ENCODE measurements around the gene PHKG2. TPM values are rescaled to one million over a fixed set of nuclear protein-coding genes. Genes with fewer than 3 reads are reported as not detected.

PHKG2 gene
- polyA plus RNA-seq, 3 donors, result 45.4 to 115 (median 54.2) TPM

DNA sequence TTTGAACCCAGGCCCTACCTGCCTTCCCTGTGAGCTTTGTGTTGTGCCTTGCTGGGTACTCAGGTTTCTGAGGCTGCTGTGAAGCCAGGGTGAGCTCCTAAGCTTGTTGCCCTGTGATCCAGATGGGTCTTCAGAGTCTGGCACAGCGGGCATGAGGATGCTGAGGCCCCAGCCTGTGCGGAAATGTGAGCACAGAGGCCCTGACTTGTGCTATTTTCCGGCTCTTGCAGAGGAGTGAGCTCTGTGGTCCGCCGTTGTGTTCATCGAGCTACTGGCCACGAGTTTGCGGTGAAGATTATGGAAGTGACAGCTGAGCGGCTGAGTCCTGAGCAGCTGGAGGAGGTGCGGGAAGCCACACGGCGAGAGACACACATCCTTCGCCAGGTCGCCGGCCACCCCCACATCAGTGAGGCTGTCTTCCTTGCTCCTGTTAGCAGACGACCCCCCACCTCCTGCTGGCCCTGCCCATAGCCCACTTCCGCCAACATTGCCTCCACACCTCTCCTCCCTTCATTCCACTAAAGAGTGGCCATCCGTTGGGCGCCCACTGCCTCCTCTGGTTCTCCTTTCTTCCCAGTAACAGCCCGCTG is 2.7 kb downstream of the PHKG2 start:
- Histone ChIP-seq H3K4me2 (replicated peaks; ENCODE audit: extremely low read depth, low read length, poor library complexity, severe bottlenecking) (no peak overlapping the region), H3K9me3 (replicated peaks in 1 of 2; ENCODE audit: control insufficient read depth in 1 of 2, insufficient read depth in 1 of 2, low read length in 2 of 2) (no peaks in the 10 kb centered on the region), H4K20me1 (ENCODE audit: insufficient read depth, low read length) (no peaks in the 10 kb centered on the region), H3K9ac (ENCODE audit: insufficient read depth, low read length, poor library complexity, severe bottlenecking) (no peak overlapping the region), H3K27me3 (ENCODE audit: control insufficient read depth in 2 of 2, insufficient read depth in 2 of 2, low read length in 2 of 2) (no peaks in the 10 kb centered on the region), H3K4me1 (ENCODE audit: control insufficient read depth in 1 of 2, insufficient read depth in 2 of 2, low read length in 2 of 2) (peaks cover 23 to 24% of the 10 kb centered on the region in 2 donors), H3K36me3 (replicated peaks in 1 of 2; ENCODE audit: control insufficient read depth in 1 of 2, insufficient read depth in 2 of 2, low read length in 2 of 2) (peaks cover 43 to 62% of the 10 kb centered on the region in 2 donors), H3K4me3 (replicated peaks in 1 of 3; ENCODE audit: low read depth in 2 of 3, low read length in 3 of 3) (no peak overlapping the region), H2AFZ (ENCODE audit: insufficient read depth, low read depth, low read length, poor library complexity, severe bottlenecking) (no peak overlapping the region), H3K79me2 (ENCODE audit: insufficient read depth, low read length) (peaks cover 29% of the 10 kb centered on the region), H3K27ac (ENCODE audit: low read depth in 1 of 2, low read length in 2 of 2) (peak overlapping the region in 1 of 2 donors; percentile 27)
- peaks cover 27% of the 10 kb centered on the region for H3K4me1 Mint-ChIP-seq
- no peaks in the 10 kb centered on the region for H3K9me3 Mint-ChIP-seq
- TF ChIP-seq, protein P1, sequence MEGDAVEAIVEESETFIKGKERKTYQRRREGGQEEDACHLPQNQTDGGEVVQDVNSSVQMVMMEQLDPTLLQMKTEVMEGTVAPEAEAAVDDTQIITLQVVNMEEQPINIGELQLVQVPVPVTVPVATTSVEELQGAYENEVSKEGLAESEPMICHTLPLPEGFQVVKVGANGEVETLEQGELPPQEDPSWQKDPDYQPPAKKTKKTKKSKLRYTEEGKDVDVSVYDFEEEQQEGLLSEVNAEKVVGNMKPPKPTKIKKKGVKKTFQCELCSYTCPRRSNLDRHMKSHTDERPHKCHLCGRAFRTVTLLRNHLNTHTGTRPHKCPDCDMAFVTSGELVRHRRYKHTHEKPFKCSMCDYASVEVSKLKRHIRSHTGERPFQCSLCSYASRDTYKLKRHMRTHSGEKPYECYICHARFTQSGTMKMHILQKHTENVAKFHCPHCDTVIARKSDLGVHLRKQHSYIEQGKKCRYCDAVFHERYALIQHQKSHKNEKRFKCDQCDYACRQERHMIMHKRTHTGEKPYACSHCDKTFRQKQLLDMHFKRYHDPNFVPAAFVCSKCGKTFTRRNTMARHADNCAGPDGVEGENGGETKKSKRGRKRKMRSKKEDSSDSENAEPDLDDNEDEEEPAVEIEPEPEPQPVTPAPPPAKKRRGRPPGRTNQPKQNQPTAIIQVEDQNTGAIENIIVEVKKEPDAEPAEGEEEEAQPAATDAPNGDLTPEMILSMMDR (IDR thresholded peaks at IDR 0.05), result no peak
- WGBS (ENCODE audit: insufficient coverage), result 97% methylated on average over 15 of the region's 20 CpGs
- peaks cover 46 to 58% of the 10 kb centered on the region in 2 donors for H3K36me3 Mint-ChIP-seq
- DNase-seq, result no peak
- peak overlapping the region in 2 of 7 donors; percentile 52 to 76 for H3K27ac Mint-ChIP-seq
- H3K27me3 Mint-ChIP-seq (ENCODE audit: low read depth in 3 of 3), result no peaks in the 10 kb centered on the region
- intact Hi-C loops (cut with micrococcal nuclease), result no loop called here
- no peak overlapping the region for H3K4me3 Mint-ChIP-seq

DNA sequence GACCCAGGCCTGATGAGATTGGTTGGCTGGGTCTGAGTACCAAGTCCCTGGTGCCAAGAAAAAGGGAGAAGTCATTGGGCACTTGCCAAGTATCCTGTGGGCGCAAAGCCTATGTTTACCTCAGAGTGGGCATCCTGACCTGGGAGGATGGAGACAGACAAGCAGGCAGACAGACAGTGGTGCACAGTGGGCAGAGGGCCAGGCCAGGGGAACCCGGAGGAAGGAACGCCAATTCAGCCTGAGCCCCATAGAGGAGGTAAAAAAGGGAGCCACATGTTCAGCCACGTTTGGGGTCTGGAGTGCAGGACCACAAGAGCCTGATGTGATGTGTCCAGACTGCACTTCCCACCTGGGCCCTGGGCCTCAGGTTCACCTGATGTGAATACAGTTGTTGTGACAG is 5.4 kb downstream of the PHKG2 start:
- Histone ChIP-seq H3K4me2 (replicated peaks; ENCODE audit: extremely low read depth, low read length, poor library complexity, severe bottlenecking) (no peak overlapping the region), H3K27me3 (ENCODE audit: control insufficient read depth in 2 of 2, insufficient read depth in 2 of 2, low read length in 2 of 2) (no peaks in the 10 kb centered on the region), H2AFZ (ENCODE audit: insufficient read depth, low read depth, low read length, poor library complexity, severe bottlenecking) (no peak overlapping the region), H3K27ac (ENCODE audit: low read depth in 1 of 2, low read length in 2 of 2) (no peak overlapping the region), H3K4me1 (ENCODE audit: control insufficient read depth in 1 of 2, insufficient read depth in 2 of 2, low read length in 2 of 2) (peaks cover 14 to 20% of the 10 kb centered on the region in 2 donors), H3K36me3 (replicated peaks in 1 of 2; ENCODE audit: control insufficient read depth in 1 of 2, insufficient read depth in 2 of 2, low read length in 2 of 2) (peaks cover 58 to 81% of the 10 kb centered on the region in 2 donors), H3K79me2 (ENCODE audit: insufficient read depth, low read length) (peaks cover 32% of the 10 kb centered on the region), H3K4me3 (replicated peaks in 1 of 3; ENCODE audit: low read depth in 2 of 3, low read length in 3 of 3) (no peak overlapping the region), H3K9ac (ENCODE audit: insufficient read depth, low read length, poor library complexity, severe bottlenecking) (no peak overlapping the region), H3K9me3 (replicated peaks in 1 of 2; ENCODE audit: control insufficient read depth in 1 of 2, insufficient read depth in 1 of 2, low read length in 2 of 2) (no peaks in the 10 kb centered on the region), H4K20me1 (ENCODE audit: insufficient read depth, low read length) (no peaks in the 10 kb centered on the region)
- peak overlapping the region in 1 of 7 donors; percentile 52 for H3K27ac Mint-ChIP-seq
- TF ChIP-seq, protein P1 (IDR thresholded peaks at IDR 0.05), result no peak
- intact Hi-C loops (cut with micrococcal nuclease), result no loop called here
- H3K36me3 Mint-ChIP-seq, result peaks cover 60 to 75% of the 10 kb centered on the region in 2 donors
- H3K9me3 Mint-ChIP-seq, result no peaks in the 10 kb centered on the region
- WGBS (ENCODE audit: insufficient coverage), result 85% methylated on average over 4 of the region's 4 CpGs
- peaks cover 18% of the 10 kb centered on the region for H3K4me1 Mint-ChIP-seq
- DNase-seq, result no peak
- H3K4me3 Mint-ChIP-seq, result no peak overlapping the region
- H3K27me3 Mint-ChIP-seq (ENCODE audit: low read depth in 3 of 3), result no peaks in the 10 kb centered on the region

All from CD14-positive monocyte (primary cell).